PC-3 (cell line): ENCODE data around the gene ADGRV1. TPM values are rescaled to one million over a fixed set of nuclear protein-coding genes. Genes with fewer than 3 reads are reported as not detected.

Experiments used
- ATAC-seq: fragments of 200-7000 bp; cut with Tn5 transposase; 2 replicates; pipeline ENCODE4 v1.9.1; 2020; ENCODE audit warnings: mild to moderate bottlenecking, moderate library complexity
- BruUV-seq: library from RNA; stranded (reverse); fragments of 400-500 nt; replicated peaks from 2 replicates; lab custom pipeline; 2021; lab: Mats Ljungman, UMichigan
- CTCF ChIA-PET: fragments of 300-600 bp; sonication (Branson Sonifier 250); formaldehyde crosslinking; loops from one replicate; lab custom pipeline; 2022; ENCODE audit warnings: antibody characterized with exemption; lab: Charles Lee
- POLR2A ChIA-PET: fragments of 300-600 bp; sonication (Branson Sonifier 250); formaldehyde crosslinking; loops from one replicate; lab custom pipeline; 2022; ENCODE audit warnings: antibody characterized with exemption; ENCODE audit not compliant: unreplicated experiment; lab: Charles Lee
- DNase-seq: peaks from one replicate; pipeline ENCODE4 v3.0.0-alpha.2; 2015
- H2AFZ ChIP-seq: fragments of 300-600 bp; sonication (generic); 2 replicates; pipeline ENCODE4 v1.6.0; 2016; ENCODE audit warnings: antibody characterized with exemption, low read length
- H3F3A ChIP-seq: fragments of 300-600 bp; sonication (generic); one replicate; pipeline ENCODE4 v1.6.0; 2017; ENCODE audit warnings: antibody characterized with exemption, low read length, control low read depth, mild to moderate bottlenecking; ENCODE audit not compliant: unreplicated experiment
- H3K27ac ChIP-seq: fragments of 300-600 bp; sonication (generic); 2 replicates; pipeline ENCODE4 v1.5.1; 2016; ENCODE audit warnings: mild to moderate bottlenecking, low read length
- H3K27me3 ChIP-seq: fragments of 300-600 bp; sonication (generic); 2 replicates; pipeline ENCODE4 v1.6.1; 2016; ENCODE audit warnings: low read length, mixed read lengths
- H3K36me3 ChIP-seq: fragments of 300-600 bp; sonication (generic); 2 replicates; pipeline ENCODE4 v1.6.1; 2016; ENCODE audit warnings: low read depth, mixed run types, low read length, mixed read lengths
- H3K4me1 ChIP-seq: fragments of 300-600 bp; sonication (generic); 2 replicates; pipeline ENCODE4 v1.5.1; 2016; ENCODE audit warnings: low read length; ENCODE audit not compliant: insufficient read depth
- H3K4me2 ChIP-seq: fragments of 300-600 bp; sonication (generic); 2 replicates; pipeline ENCODE4 v1.6.0; 2016; ENCODE audit warnings: low read length
- H3K4me3 ChIP-seq: fragments of 300-600 bp; sonication (generic); 2 replicates; pipeline ENCODE4 v1.5.1; 2016; ENCODE audit warnings: mild to moderate bottlenecking, low read length, mixed read lengths
- H3K79me2 ChIP-seq: fragments of 300-600 bp; sonication (generic); 2 replicates; pipeline ENCODE4 v1.6.1; 2017; ENCODE audit warnings: low read length, mixed read lengths
- H3K9ac ChIP-seq: fragments of 300-600 bp; sonication (generic); 2 replicates; pipeline ENCODE4 v1.6.0; 2016; ENCODE audit warnings: mild to moderate bottlenecking, low read length
- H3K9me2 ChIP-seq: fragments of 300-600 bp; sonication (generic); replicated peaks from 2 replicates; pipeline ENCODE4 v1.6.1; 2016; ENCODE audit warnings: mixed run types, low read length, mixed read lengths
- H3K9me3 ChIP-seq: fragments of 300-600 bp; sonication (generic); 2 replicates; pipeline ENCODE4 v1.6.1; 2016; ENCODE audit warnings: low read length, mixed read lengths
- H4K20me1 ChIP-seq: fragments of 300-600 bp; sonication (generic); 2 replicates; pipeline ENCODE4 v1.6.1; 2016; ENCODE audit warnings: low read length, mixed read lengths
- EZH2 ChIP-seq: fragments of 300-600 bp; sonication (generic); IDR thresholded peaks from one replicate; pipeline ENCODE4 v1.6.1; 2017; ENCODE audit warnings: antibody characterized with exemption, mild to moderate bottlenecking, low read length; ENCODE audit not compliant: unreplicated experiment
- EZH2phosphoT487 ChIP-seq: fragments of 300-600 bp; sonication (generic); IDR thresholded peaks from 2 replicates; pipeline ENCODE4 v1.6.1; 2018; ENCODE audit warnings: mild to moderate bottlenecking, antibody characterized with exemption, low read length, borderline replicate concordance
- intact Hi-C: fragments of 100-400 bp; cut with micrococcal nuclease; formaldehyde crosslinking; loops from 2 replicates; pipeline ENCODE4 v1.9.0; 2023
- total RNA-seq: library from RNA; depleted of rRNA; stranded (reverse); fragments of >200 nt; gene quantifications from 2 replicates; pipeline ENCODE4 v1.2.3, GENCODE V29; 2014
- TF ChIP-seq, protein P1 (sequence below): fragments of 300-600 bp; sonication (generic); conservative IDR thresholded peaks from 2 replicates; pipeline ENCODE4 v1.5.1; 2017; ENCODE audit warnings: antibody characterized with exemption, low read depth, mild to moderate bottlenecking, low read length

ADGRV1 gene
- total RNA-seq, 1 experiment from 2014 or later = 22.7 TPM

DNA sequence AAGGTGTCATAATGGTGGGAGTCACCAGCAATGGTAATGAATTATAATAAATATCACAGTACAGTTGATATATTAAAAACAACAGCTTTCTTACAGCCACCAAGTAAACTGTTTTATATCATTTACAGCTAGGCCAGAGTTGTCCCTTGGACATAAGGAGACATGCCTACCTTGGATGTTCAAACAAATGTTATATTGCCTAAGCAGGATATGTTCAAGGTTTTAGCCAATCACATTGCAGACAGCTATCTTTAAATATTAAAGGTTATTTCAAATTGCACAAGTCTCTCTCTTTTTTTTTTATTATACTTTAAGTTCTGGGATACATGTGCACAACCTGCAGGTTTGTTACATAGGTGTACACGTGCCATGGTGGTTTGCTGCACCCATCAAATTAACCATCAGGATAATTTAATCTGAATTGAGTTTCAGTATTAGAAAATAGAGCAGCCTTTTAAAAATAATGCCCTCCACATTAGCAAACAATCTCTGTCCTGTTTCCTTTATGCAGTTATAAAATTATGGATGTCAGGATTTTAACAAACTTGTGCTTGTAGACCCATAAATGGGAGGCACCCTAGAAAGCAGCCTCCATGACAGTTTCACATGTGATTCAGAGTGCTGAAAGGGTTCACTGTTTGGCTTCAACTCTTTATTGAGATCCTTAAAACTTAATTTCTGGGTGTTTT, 483.8 kb downstream of the ADGRV1 start:
- H4K20me1 ChIP-seq = no peaks in the 10 kb centered on the region
- H3F3A ChIP-seq = no peaks in the 10 kb centered on the region
- no peak for DNase-seq
- no TSS peak for BruUV-seq
- TF ChIP-seq EZH2phosphoT487 (no peak), EZH2 (no peak)
- TF ChIP-seq, protein P1, sequence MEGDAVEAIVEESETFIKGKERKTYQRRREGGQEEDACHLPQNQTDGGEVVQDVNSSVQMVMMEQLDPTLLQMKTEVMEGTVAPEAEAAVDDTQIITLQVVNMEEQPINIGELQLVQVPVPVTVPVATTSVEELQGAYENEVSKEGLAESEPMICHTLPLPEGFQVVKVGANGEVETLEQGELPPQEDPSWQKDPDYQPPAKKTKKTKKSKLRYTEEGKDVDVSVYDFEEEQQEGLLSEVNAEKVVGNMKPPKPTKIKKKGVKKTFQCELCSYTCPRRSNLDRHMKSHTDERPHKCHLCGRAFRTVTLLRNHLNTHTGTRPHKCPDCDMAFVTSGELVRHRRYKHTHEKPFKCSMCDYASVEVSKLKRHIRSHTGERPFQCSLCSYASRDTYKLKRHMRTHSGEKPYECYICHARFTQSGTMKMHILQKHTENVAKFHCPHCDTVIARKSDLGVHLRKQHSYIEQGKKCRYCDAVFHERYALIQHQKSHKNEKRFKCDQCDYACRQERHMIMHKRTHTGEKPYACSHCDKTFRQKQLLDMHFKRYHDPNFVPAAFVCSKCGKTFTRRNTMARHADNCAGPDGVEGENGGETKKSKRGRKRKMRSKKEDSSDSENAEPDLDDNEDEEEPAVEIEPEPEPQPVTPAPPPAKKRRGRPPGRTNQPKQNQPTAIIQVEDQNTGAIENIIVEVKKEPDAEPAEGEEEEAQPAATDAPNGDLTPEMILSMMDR = no peak
- POLR2A ChIA-PET = no interaction called here
- H3K79me2 ChIP-seq = no peaks in the 10 kb centered on the region
- H3K4me3 ChIP-seq = no peak overlapping the region
- CTCF ChIA-PET = interaction anchor here (0.5 kb wide), 1 partner anchor 632 kb away, joined by 3 read pairs; no protein-coding TSS in a partner anchor
- no peak overlapping the region for H3K9ac ChIP-seq
- peaks cover 19% of the 10 kb centered on the region for H3K4me1 ChIP-seq
- H3K9me2 ChIP-seq = no peaks in the 10 kb centered on the region; the same call in 1 of the 2 replicates
- H3K36me3 ChIP-seq = no peaks in the 10 kb centered on the region
- no peak for ATAC-seq
- peak overlapping the region; percentile 25 for H3K27ac ChIP-seq
- H3K9me3 ChIP-seq = no peaks in the 10 kb centered on the region
- no peak overlapping the region for H3K4me2 ChIP-seq
- intact Hi-C loops = no loop called here
- H3K27me3 ChIP-seq = no peaks in the 10 kb centered on the region
- no peak overlapping the region for H2AFZ ChIP-seq

DNA sequence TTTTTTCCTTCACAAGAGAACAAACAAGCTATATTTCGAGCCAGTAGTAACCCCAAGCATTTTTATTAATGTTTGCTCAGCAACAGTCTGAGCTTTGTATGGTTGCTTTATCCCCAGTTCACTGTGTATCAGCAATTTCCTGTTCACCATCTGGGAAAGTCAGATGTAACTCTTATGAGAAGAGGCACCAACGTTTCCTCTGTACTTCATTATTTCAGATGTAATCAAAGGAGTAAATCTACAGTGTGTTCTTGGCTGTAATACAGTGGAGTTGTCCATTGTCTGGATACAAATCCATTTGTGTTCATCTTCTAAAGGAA, 484.3 kb downstream of the ADGRV1 start:
- H3K79me2 ChIP-seq = no peaks in the 10 kb centered on the region
- POLR2A ChIA-PET = no interaction called here
- H3K4me2 ChIP-seq = no peak overlapping the region
- no peak overlapping the region for H3K9ac ChIP-seq
- CTCF ChIA-PET = interaction anchor here (0.5 kb wide), 1 partner anchor 633 kb away, joined by 3 read pairs; no protein-coding TSS in a partner anchor
- no peaks in the 10 kb centered on the region; the same call in 1 of the 2 replicates for H3K9me2 ChIP-seq
- H3K36me3 ChIP-seq = no peaks in the 10 kb centered on the region
- H3K9me3 ChIP-seq = no peaks in the 10 kb centered on the region
- intact Hi-C loops = no loop called here
- no peaks in the 10 kb centered on the region for H3F3A ChIP-seq
- peak; percentile 48 for DNase-seq
- H4K20me1 ChIP-seq = no peaks in the 10 kb centered on the region
- no peaks in the 10 kb centered on the region for H3K27me3 ChIP-seq
- H3K4me3 ChIP-seq = no peak overlapping the region
- H3K27ac ChIP-seq = peak overlapping the region; percentile 25
- TF ChIP-seq, protein P1 = no peak
- TF ChIP-seq EZH2phosphoT487 (no peak), EZH2 (no peak)
- no TSS peak for BruUV-seq
- peaks cover 24% of the 10 kb centered on the region for H3K4me1 ChIP-seq
- H2AFZ ChIP-seq = no peak overlapping the region
- ATAC-seq = peak; percentile 94

DNA sequence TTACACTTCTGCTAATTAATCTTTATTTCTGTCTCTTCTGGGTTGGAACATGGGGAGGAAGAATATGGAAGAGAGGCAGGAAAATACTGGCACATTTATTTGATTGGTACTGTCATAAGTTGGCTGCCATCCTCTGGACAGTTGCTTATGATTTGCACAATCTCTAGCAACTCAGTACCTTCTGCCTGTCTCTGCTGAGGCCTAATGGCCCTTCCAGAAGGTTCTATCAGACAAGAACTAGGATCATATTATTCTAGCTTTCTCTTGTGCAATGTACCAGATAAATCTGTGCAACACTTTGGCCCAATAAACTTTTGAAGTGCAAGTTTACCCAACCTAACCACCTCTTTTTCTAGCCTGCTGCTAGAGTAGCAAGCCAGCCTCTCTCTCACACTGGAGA, 489.5 kb downstream of the ADGRV1 start:
- peak; percentile 23 for DNase-seq
- ChIA-PET CTCF (no interaction called here), POLR2A (interaction anchor here (0.6 kb wide), 1 partner anchor 333 kb away, joined by 4 read pairs; no protein-coding TSS in a partner anchor)
- Histone ChIP-seq H3K9ac (peak overlapping the region; percentile 29; the same call in 1 of the 2 replicates), H3K9me3 (no peaks in the 10 kb centered on the region), H3K4me1 (peaks cover 50% of the 10 kb centered on the region), H3K4me2 (peak overlapping the region; percentile 52), H3K9me2 (no peaks in the 10 kb centered on the region; the same call in 1 of the 2 replicates), H3K4me3 (no peak overlapping the region), H4K20me1 (no peaks in the 10 kb centered on the region), H3K27me3 (no peaks in the 10 kb centered on the region), H3K36me3 (no peaks in the 10 kb centered on the region), H2AFZ (no peak overlapping the region), H3F3A (peaks cover 4% of the 10 kb centered on the region), H3K79me2 (no peaks in the 10 kb centered on the region), H3K27ac (peak overlapping the region; percentile 92)
- BruUV-seq = no TSS peak
- ATAC-seq = no peak
- intact Hi-C loops = loop anchor here (2.0 to 5.0 kb wide), 3 partner anchors 17 to 115 kb away; no protein-coding TSS in a partner anchor
- TF ChIP-seq EZH2 = no peak
- TF ChIP-seq, protein P1 = no peak
- TF ChIP-seq EZH2phosphoT487 = no peak
